OCI-LY1 (cell line): ENCODE data around the gene RGPD4.

Experiments
- H2AFZ ChIP-seq: fragments of 200-600 bp; sonication (generic), shearing (Covaris generic); 2 replicates; pipeline ENCODE4 v1.6.0; 2014; ENCODE audit warnings: antibody characterized with exemption, mild to moderate bottlenecking, low read length
- H3F3A ChIP-seq: fragments of 200-600 bp; sonication (generic), shearing (Covaris generic); 2 replicates; pipeline ENCODE4 v1.6.0; 2014; ENCODE audit warnings: mild to moderate bottlenecking, antibody characterized with exemption, low read length, moderate library complexity; ENCODE audit not compliant: insufficient read depth
- H3K27ac ChIP-seq: fragments of 200-600 bp; sonication (generic); 2 replicates; pipeline ENCODE4 v1.5.1; 2014; ENCODE audit warnings: low read length, mixed run types, mild to moderate bottlenecking, low read depth; ENCODE audit not compliant: poor library complexity, severe bottlenecking
- H3K27me3 ChIP-seq: fragments of 200-600 bp; sonication (generic); 2 replicates; pipeline ENCODE4 v1.6.0; 2014; ENCODE audit warnings: antibody characterized with exemption, mild to moderate bottlenecking, low read length, moderate library complexity; ENCODE audit not compliant: insufficient read depth
- H3K36me3 ChIP-seq: fragments of 200-600 bp; sonication (generic); 2 replicates; pipeline ENCODE4 v1.6.1; 2014; ENCODE audit warnings: mild to moderate bottlenecking, antibody characterized with exemption, low read length, moderate library complexity, mixed read lengths; ENCODE audit not compliant: insufficient read depth
- H3K4me1 ChIP-seq: fragments of 200-600 bp; sonication (generic); 2 replicates; pipeline ENCODE4 v1.5.1; 2014; ENCODE audit warnings: mild to moderate bottlenecking, low read length, moderate library complexity; ENCODE audit not compliant: insufficient read depth, severe bottlenecking
- H3K4me2 ChIP-seq: fragments of 200-600 bp; sonication (generic), shearing (Covaris generic); 2 replicates; pipeline ENCODE4 v1.6.1; 2014; ENCODE audit warnings: low read length
- H3K4me3 ChIP-seq: fragments of 200-600 bp; sonication (generic); 2 replicates; pipeline ENCODE4 v1.5.1; 2014; ENCODE audit warnings: low read length, low read depth, mild to moderate bottlenecking, mixed read lengths; ENCODE audit not compliant: poor library complexity, severe bottlenecking
- H3K79me2 ChIP-seq: fragments of 200-600 bp; shearing (Covaris generic); 2 replicates; pipeline ENCODE4 v1.6.1; 2016; ENCODE audit warnings: mixed run types, low read length, mixed read lengths; ENCODE audit not compliant: insufficient read depth
- H3K9ac ChIP-seq: fragments of 200-600 bp; sonication (generic), shearing (Covaris generic); 2 replicates; pipeline ENCODE4 v1.6.1; 2014; ENCODE audit warnings: mild to moderate bottlenecking, low read length, mixed read lengths
- H3K9me2 ChIP-seq: fragments of 200-600 bp; sonication (generic), shearing (Covaris generic); 2 replicates; pipeline ENCODE4 v1.6.1; 2014; ENCODE audit warnings: low read depth, mild to moderate bottlenecking, low read length, mixed read lengths
- H3K9me3 ChIP-seq: fragments of 200-600 bp; shearing (Covaris generic); 2 replicates; pipeline ENCODE4 v1.6.1; 2014; ENCODE audit warnings: low read length, mixed read lengths
- H4K20me1 ChIP-seq: fragments of 200-600 bp; sonication (generic), shearing (Covaris generic); 2 replicates; pipeline ENCODE4 v1.6.0; 2016; ENCODE audit warnings: mild to moderate bottlenecking, low read length; ENCODE audit not compliant: insufficient read depth
- CTCF ChIP-seq: fragments of 200-600 bp; sonication (generic), shearing (Covaris generic); IDR thresholded peaks from 2 replicates; pipeline ENCODE4 v1.5.1; 2017; ENCODE audit warnings: mild to moderate bottlenecking, antibody characterized with exemption, low read length, moderate library complexity, mixed read lengths
- EZH2 ChIP-seq: fragments of 200-600 bp; sonication (generic), shearing (Covaris generic); IDR thresholded peaks from 2 replicates; pipeline ENCODE4 v1.8.0; 2017; ENCODE audit warnings: borderline replicate concordance, mixed run types, mild to moderate bottlenecking, antibody characterized with exemption, low read length, moderate library complexity, mixed read lengths

RGPD4 gene

DNA sequence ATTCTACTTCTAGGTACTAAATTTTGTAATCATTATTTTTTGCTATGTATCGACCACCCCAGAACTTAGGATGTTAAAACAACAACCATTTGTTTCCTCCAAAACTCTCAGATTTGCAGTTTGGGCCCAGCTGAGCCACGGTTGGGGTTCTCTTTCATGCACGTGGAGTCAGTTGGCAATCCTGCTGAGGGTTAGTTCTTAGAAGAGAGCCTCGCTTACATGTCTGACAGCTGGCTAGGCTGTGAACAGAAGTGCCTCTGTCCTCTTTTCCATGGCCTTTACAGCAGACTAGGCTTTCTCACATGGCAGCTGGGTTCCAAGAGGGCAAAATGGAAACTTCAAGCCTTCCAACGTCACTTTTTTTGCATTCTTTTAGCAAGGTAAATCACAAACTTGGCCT is 9.3 kb upstream of the RGPD4 start:
- no peaks in the 10 kb centered on the region for H4K20me1 ChIP-seq
- H3K9me3 ChIP-seq = no peaks in the 10 kb centered on the region
- no peaks in the 10 kb centered on the region for H3F3A ChIP-seq
- no peaks in the 10 kb centered on the region for H3K79me2 ChIP-seq
- no peak overlapping the region for H3K9ac ChIP-seq
- no peaks in the 10 kb centered on the region; the same call in 1 of the 2 replicates for H3K9me2 ChIP-seq
- H3K27me3 ChIP-seq = no peaks in the 10 kb centered on the region
- no peaks in the 10 kb centered on the region for H3K36me3 ChIP-seq
- H3K27ac ChIP-seq = no peak overlapping the region
- no peak overlapping the region for H3K4me3 ChIP-seq
- H3K4me1 ChIP-seq = no peaks in the 10 kb centered on the region
- TF ChIP-seq EZH2 (no peak), CTCF (no peak)
- no peak overlapping the region for H2AFZ ChIP-seq
- no peak overlapping the region for H3K4me2 ChIP-seq

DNA sequence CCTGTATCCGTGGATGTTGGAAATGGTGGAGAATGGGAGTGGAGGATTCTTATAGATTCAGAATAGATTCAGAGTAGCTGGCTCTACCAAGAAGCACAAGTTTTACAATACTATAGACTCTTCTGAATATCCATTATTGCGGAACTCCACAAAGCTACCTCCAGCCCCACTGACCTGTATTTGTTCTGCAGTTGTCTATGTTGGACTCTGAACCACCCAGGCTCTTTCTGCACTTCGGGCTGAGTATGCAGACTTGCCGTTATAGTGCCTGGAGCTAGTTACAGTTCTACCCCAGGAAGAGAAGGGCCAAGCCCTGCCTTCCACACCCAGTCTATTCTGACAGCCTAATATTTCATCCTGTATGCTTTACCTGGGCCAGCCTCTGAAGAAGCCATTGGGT is 4.4 kb upstream of the RGPD4 start:
- no peaks in the 10 kb centered on the region for H3K36me3 ChIP-seq
- no peak overlapping the region for H3K9ac ChIP-seq
- no peaks in the 10 kb centered on the region; the same call in 1 of the 2 replicates for H3K9me2 ChIP-seq
- no peaks in the 10 kb centered on the region for H3K79me2 ChIP-seq
- H4K20me1 ChIP-seq = no peaks in the 10 kb centered on the region
- no peak for TF ChIP-seq CTCF
- TF ChIP-seq EZH2 = no peak
- no peaks in the 10 kb centered on the region for H3F3A ChIP-seq
- H2AFZ ChIP-seq = no peak overlapping the region
- H3K4me2 ChIP-seq = no peak overlapping the region
- H3K27ac ChIP-seq = no peak overlapping the region
- H3K4me1 ChIP-seq = no peaks in the 10 kb centered on the region
- H3K27me3 ChIP-seq = no peaks in the 10 kb centered on the region
- H3K4me3 ChIP-seq = no peak overlapping the region
- H3K9me3 ChIP-seq = no peaks in the 10 kb centered on the region

DNA sequence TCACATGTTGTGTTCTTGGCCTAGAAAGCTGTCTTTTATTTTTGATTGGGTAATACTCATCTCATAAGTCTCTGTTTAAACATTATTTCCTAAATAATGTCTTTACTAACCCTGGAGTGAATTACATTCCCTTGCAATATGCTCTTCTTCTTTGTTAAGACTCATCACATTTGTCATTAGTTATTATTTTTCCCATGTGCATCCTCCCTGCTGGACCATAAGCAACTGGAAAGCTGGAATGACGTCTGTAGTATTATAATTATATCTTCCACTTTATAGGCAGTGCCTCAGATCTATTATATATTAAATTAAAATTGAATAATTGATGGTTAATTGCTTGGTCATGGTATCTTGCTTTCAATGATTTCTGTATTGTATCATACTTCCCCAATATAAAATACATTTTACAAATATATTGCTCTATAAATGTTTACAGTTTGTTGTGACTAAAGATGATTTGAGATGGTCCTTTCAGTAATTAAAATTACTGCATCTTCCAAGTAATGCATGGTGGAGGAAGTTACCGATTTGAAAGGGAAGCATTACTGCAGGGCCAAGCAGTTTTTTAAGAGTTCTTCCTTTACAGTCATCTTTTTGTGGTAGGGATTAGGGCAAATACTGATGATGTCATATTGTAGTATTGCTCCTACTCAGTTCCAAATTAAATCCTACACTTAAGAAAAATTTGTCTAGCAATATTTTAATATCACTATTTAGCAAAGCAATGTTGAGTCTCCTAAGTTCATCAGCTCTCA is 2.1 kb upstream of the RGPD4 start:
- no peaks in the 10 kb centered on the region for H3F3A ChIP-seq
- H4K20me1 ChIP-seq = no peaks in the 10 kb centered on the region
- H3K9ac ChIP-seq = no peak overlapping the region
- no peaks in the 10 kb centered on the region for H3K79me2 ChIP-seq
- no peaks in the 10 kb centered on the region for H3K4me1 ChIP-seq
- no peaks in the 10 kb centered on the region for H3K36me3 ChIP-seq
- H3K9me3 ChIP-seq = no peaks in the 10 kb centered on the region
- H3K27me3 ChIP-seq = no peaks in the 10 kb centered on the region
- no peak overlapping the region for H3K4me2 ChIP-seq
- TF ChIP-seq EZH2 (no peak), CTCF (no peak)
- H3K9me2 ChIP-seq = no peaks in the 10 kb centered on the region; the same call in 1 of the 2 replicates
- no peak overlapping the region for H2AFZ ChIP-seq
- H3K27ac ChIP-seq = no peak overlapping the region
- H3K4me3 ChIP-seq = no peak overlapping the region
